H9 (cell line): ENCODE results near the gene NRCAM. TPM values are rescaled to one million over a fixed set of nuclear protein-coding genes. Genes with fewer than 3 reads are reported as not detected.
A peak's percentile ranks its signal among the peaks of the same experiment; 100 is the strongest.

Experiments used
- DNase-seq: peaks from one replicate; pipeline ENCODE4 v3.0.0-alpha.2; 2017
- H2AFZ ChIP-seq: one replicate; pipeline ENCODE4 v1.6.1; 2013; ENCODE audit warnings: mild to moderate bottlenecking, low read length, control low read depth, moderate library complexity
- H2AK5ac ChIP-seq: 2 replicates; pipeline ENCODE4 v1.6.1; 2013; ENCODE audit warnings: low read length, control low read depth, mixed read lengths; ENCODE audit not compliant: insufficient read length
- H2BK120ac ChIP-seq: one replicate; pipeline ENCODE4 v1.6.1; 2013; ENCODE audit warnings: low read depth, mild to moderate bottlenecking, low read length, control low read depth, inconsistent platforms; ENCODE audit not compliant: poor library complexity, severe bottlenecking
- H2BK12ac ChIP-seq: 2 replicates; pipeline ENCODE4 v1.6.1; 2013; ENCODE audit warnings: low read length, control low read depth, mixed read lengths, low read depth; ENCODE audit not compliant: insufficient read length
- H2BK15ac ChIP-seq: 2 replicates; pipeline ENCODE4 v1.6.1; 2013; ENCODE audit warnings: low read depth, low read length, control low read depth
- H2BK20ac ChIP-seq: one replicate; pipeline ENCODE4 v1.6.1; 2013; ENCODE audit warnings: low read depth, mild to moderate bottlenecking, low read length, control low read depth, inconsistent platforms; ENCODE audit not compliant: poor library complexity, severe bottlenecking
- H2BK5ac ChIP-seq: 2 replicates; pipeline ENCODE4 v1.6.1; 2013; ENCODE audit warnings: low read length, control low read depth, mixed read lengths; ENCODE audit not compliant: insufficient read length
- H3K14ac ChIP-seq: 2 replicates; pipeline ENCODE4 v1.6.1; 2013; ENCODE audit warnings: low read length, control low read depth; ENCODE audit not compliant: insufficient read depth
- H3K18ac ChIP-seq: 2 replicates; pipeline ENCODE4 v1.6.1; 2013; ENCODE audit warnings: low read depth, mild to moderate bottlenecking, mixed read lengths, low read length, control low read depth; ENCODE audit not compliant: insufficient read length
- H3K23ac ChIP-seq: 2 replicates; pipeline ENCODE4 v1.6.1; 2013; ENCODE audit warnings: low read length, control low read depth, mixed read lengths, low read depth; ENCODE audit not compliant: insufficient read length
- H3K23me2 ChIP-seq: 2 replicates; pipeline ENCODE4 v1.6.1; 2013; ENCODE audit warnings: low read depth, mild to moderate bottlenecking, mixed read lengths, low read length, control low read depth; ENCODE audit not compliant: insufficient read length, poor library complexity, severe bottlenecking
- H3K27ac ChIP-seq: 2 replicates; pipeline ENCODE4 v1.5.1; 2013; ENCODE audit warnings: low read length, control low read depth, mixed read lengths, low read depth; ENCODE audit not compliant: insufficient read length
- H3K27me3 ChIP-seq: 2 replicates; pipeline ENCODE4 v1.6.1; 2013; ENCODE audit warnings: low read length, control low read depth, inconsistent platforms; ENCODE audit not compliant: insufficient read depth
- H3K4ac ChIP-seq: 2 replicates; pipeline ENCODE4 v1.6.1; 2013; ENCODE audit warnings: low read depth, mild to moderate bottlenecking, control low read depth, inconsistent platforms, low read length, moderate library complexity
- H3K4me1 ChIP-seq: 2 replicates; pipeline ENCODE4 v1.6.1; 2013; ENCODE audit warnings: low read length, control low read depth, inconsistent platforms; ENCODE audit not compliant: insufficient read depth
- H3K4me2 ChIP-seq: 2 replicates; pipeline ENCODE4 v1.6.1; 2013; ENCODE audit warnings: low read length, control low read depth, mixed read lengths; ENCODE audit not compliant: insufficient read length, insufficient read depth
- H3K56ac ChIP-seq: 2 replicates; pipeline ENCODE4 v1.6.1; 2013; ENCODE audit warnings: low read depth, mild to moderate bottlenecking, mixed read lengths, low read length, control low read depth; ENCODE audit not compliant: insufficient read length
- H3K79me1 ChIP-seq: 2 replicates; pipeline ENCODE4 v1.6.1; 2013; ENCODE audit warnings: low read depth, mild to moderate bottlenecking, moderate library complexity, low read length, control low read depth, inconsistent platforms; ENCODE audit not compliant: insufficient read depth, poor library complexity, severe bottlenecking
- H3K79me2 ChIP-seq: 2 replicates; pipeline ENCODE4 v1.6.1; 2013; ENCODE audit warnings: low read length, control low read depth, inconsistent platforms; ENCODE audit not compliant: insufficient read depth
- H3K9ac ChIP-seq: 2 replicates; pipeline ENCODE4 v1.6.1; 2013; ENCODE audit warnings: low read length, control low read depth, mixed read lengths; ENCODE audit not compliant: insufficient read length; ENCODE audit errors: extremely low read depth
- H3K9me3 ChIP-seq: one replicate; pipeline ENCODE4 v1.6.1; 2013; ENCODE audit warnings: low read depth, low read length, inconsistent platforms; ENCODE audit not compliant: control insufficient read depth
- H3T11ph ChIP-seq: one replicate; pipeline ENCODE4 v1.6.1; 2013; ENCODE audit warnings: mild to moderate bottlenecking, low read length, control low read depth, inconsistent platforms
- H4K20me1 ChIP-seq: one replicate; pipeline ENCODE4 v1.6.1; 2013; ENCODE audit not compliant: control insufficient read depth, insufficient read length, insufficient read depth
- H4K5ac ChIP-seq: 2 replicates; pipeline ENCODE4 v1.6.1; 2013; ENCODE audit warnings: low read depth, mild to moderate bottlenecking, mixed read lengths, low read length, control low read depth; ENCODE audit not compliant: insufficient read length
- H4K8ac ChIP-seq: replicated peaks from 2 replicates; pipeline ENCODE4 v1.6.1; 2013; ENCODE audit warnings: low read length, control low read depth, mixed read lengths, low read depth; ENCODE audit not compliant: insufficient read length
- H4K91ac ChIP-seq: 2 replicates; pipeline ENCODE4 v1.6.1; 2013; ENCODE audit warnings: low read depth, mild to moderate bottlenecking, moderate library complexity, mixed read lengths, low read length, control low read depth; ENCODE audit not compliant: insufficient read length
- H3K27ac Mint-ChIP-seq, 3 experiments: 2 replicates in 2 of 3; 3 replicates in 1 of 3; pipeline ENCODE4 v1.8.0; 2020 to 2021; ENCODE audit warnings: mixed read lengths in 3 of 3, mild to moderate bottlenecking in 1 of 3, moderate library complexity in 1 of 3
- H3K27me3 Mint-ChIP-seq: 2 replicates; pipeline ENCODE4 v1.8.0; 2021; ENCODE audit warnings: low read depth, mild to moderate bottlenecking, moderate library complexity, mixed read lengths
- H3K36me3 Mint-ChIP-seq, 3 experiments: 2 replicates in 2 of 3; 3 replicates in 1 of 3; pipeline ENCODE4 v1.8.0; 2020 to 2021; ENCODE audit warnings: low read depth in 3 of 3, mixed read lengths in 3 of 3; ENCODE audit not compliant: insufficient read depth in 1 of 3
- H3K4me1 Mint-ChIP-seq, 2 experiments: 2 replicates each; pipeline ENCODE4 v1.8.0; 2020; ENCODE audit warnings: mixed read lengths in 2 of 2
- H3K4me3 Mint-ChIP-seq, 2 experiments: 2 replicates in 1 of 2; 3 replicates in 1 of 2; pipeline ENCODE4 v1.8.0; 2020 to 2021; ENCODE audit warnings: mild to moderate bottlenecking in 2 of 2, mixed read lengths in 2 of 2, moderate library complexity in 1 of 2
- H3K9me3 Mint-ChIP-seq, 2 experiments: 2 replicates in 1 of 2; 3 replicates in 1 of 2; pipeline ENCODE4 v1.8.0; 2020; ENCODE audit warnings: mild to moderate bottlenecking in 2 of 2, mixed read lengths in 2 of 2, moderate library complexity in 1 of 2
- WGBS: extraction: QIAGEN DNeasy Blood & Tissue Kit; methylation state at CpG from one replicate; pipeline ENCODE4 v1.1.7; 2013; ENCODE audit warnings: missing lambda C conversion rate, low lambda C conversion rate, mixed read lengths; ENCODE audit not compliant: insufficient read length; ENCODE audit errors: extremely low coverage; 5-methylcytosine and 5-hydroxymethylcytosine counted together
- total RNA-seq: library from RNA; stranded (reverse); gene quantifications from 2 replicates; pipeline ENCODE4 v1.2.1, GENCODE V29; 2021
- TF ChIP-seq, protein P1 (sequence below): fragments of 200-600 bp; sonication (generic); conservative IDR thresholded peaks from 3 replicates; pipeline ENCODE4 v1.8.0; 2021; ENCODE audit warnings: antibody characterized with exemption, mild to moderate bottlenecking

The NRCAM gene
- total RNA-seq, 1 experiment from 2014 or later = 2.3 TPM

DNA sequence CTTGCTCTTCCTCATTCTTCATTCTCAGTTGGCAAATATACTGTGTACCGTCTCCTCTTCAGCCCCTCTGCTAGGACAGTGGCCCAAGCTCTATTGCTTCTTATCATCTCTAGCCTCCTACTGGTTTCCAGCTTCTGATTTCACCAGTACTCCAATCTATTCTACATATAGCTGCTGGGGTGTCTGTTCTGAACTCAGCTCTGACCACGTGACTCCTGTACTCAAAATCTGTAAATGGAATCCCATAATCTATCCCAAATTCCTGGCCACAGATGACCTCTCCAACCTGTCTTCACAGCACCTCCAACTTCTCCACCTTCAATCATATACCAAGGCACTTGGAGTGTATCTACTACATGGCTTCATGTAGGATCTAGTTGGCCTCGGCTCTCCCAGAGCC is 152.9 kb downstream of the NRCAM start:
- WGBS = no CpG with 5 or more reads among the region's 3 CpGs
- H3K79me1 ChIP-seq = no peaks in the 10 kb centered on the region
- H3K27me3 ChIP-seq = no peaks in the 10 kb centered on the region
- no peak overlapping the region for H4K8ac ChIP-seq
- no peak overlapping the region for H3K27ac ChIP-seq
- H2BK5ac ChIP-seq = no peak overlapping the region
- H2BK20ac ChIP-seq = no peak overlapping the region
- no peak overlapping the region for H3K18ac ChIP-seq
- no peaks in the 10 kb centered on the region; the same call in 1 of the 2 replicates for H3K4me1 ChIP-seq
- H3K14ac ChIP-seq = no peak overlapping the region
- H3K9me3 ChIP-seq = no peaks in the 10 kb centered on the region
- H3K4me3 Mint-ChIP-seq = no peak overlapping the region
- H3K27me3 Mint-ChIP-seq = no peaks in the 10 kb centered on the region
- no peaks in the 10 kb centered on the region for H3K23me2 ChIP-seq
- H3K9me3 Mint-ChIP-seq = no peaks in the 10 kb centered on the region
- no peak overlapping the region for H3K4ac ChIP-seq
- H4K5ac ChIP-seq = no peak overlapping the region
- TF ChIP-seq, protein P1, sequence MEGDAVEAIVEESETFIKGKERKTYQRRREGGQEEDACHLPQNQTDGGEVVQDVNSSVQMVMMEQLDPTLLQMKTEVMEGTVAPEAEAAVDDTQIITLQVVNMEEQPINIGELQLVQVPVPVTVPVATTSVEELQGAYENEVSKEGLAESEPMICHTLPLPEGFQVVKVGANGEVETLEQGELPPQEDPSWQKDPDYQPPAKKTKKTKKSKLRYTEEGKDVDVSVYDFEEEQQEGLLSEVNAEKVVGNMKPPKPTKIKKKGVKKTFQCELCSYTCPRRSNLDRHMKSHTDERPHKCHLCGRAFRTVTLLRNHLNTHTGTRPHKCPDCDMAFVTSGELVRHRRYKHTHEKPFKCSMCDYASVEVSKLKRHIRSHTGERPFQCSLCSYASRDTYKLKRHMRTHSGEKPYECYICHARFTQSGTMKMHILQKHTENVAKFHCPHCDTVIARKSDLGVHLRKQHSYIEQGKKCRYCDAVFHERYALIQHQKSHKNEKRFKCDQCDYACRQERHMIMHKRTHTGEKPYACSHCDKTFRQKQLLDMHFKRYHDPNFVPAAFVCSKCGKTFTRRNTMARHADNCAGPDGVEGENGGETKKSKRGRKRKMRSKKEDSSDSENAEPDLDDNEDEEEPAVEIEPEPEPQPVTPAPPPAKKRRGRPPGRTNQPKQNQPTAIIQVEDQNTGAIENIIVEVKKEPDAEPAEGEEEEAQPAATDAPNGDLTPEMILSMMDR = no peak
- H4K91ac ChIP-seq = no peak overlapping the region
- H2AK5ac ChIP-seq = no peak overlapping the region
- no peaks in the 10 kb centered on the region for H3K36me3 Mint-ChIP-seq
- H2BK12ac ChIP-seq = no peak overlapping the region
- DNase-seq = no peak
- H3K4me2 ChIP-seq = no peak overlapping the region
- no peak overlapping the region for H2BK15ac ChIP-seq
- no peak overlapping the region for H3T11ph ChIP-seq
- H4K20me1 ChIP-seq = no peaks in the 10 kb centered on the region
- H3K56ac ChIP-seq = no peak overlapping the region
- no peak overlapping the region for H3K23ac ChIP-seq
- H2AFZ ChIP-seq = no peak overlapping the region
- H3K79me2 ChIP-seq = no peaks in the 10 kb centered on the region
- peak overlapping the region in 1 of 3 experiments; percentile 27; a peak in 1 of 7 replicates for H3K27ac Mint-ChIP-seq
- H2BK120ac ChIP-seq = no peak overlapping the region
- no peak overlapping the region for H3K9ac ChIP-seq
- H3K4me1 Mint-ChIP-seq = no peaks in the 10 kb centered on the region
